ENCODE measurements around the gene IGF2. TPM values are rescaled to one million over a fixed set of nuclear protein-coding genes. Genes with fewer than 3 reads are reported as not detected.

The IGF2 gene
- total and polyA plus RNA-seq, 2 donors (not counting 3 experiments of a cell fraction or from before 2014, with no cell fraction given): 5.7 to 21.0 TPM

DNA sequence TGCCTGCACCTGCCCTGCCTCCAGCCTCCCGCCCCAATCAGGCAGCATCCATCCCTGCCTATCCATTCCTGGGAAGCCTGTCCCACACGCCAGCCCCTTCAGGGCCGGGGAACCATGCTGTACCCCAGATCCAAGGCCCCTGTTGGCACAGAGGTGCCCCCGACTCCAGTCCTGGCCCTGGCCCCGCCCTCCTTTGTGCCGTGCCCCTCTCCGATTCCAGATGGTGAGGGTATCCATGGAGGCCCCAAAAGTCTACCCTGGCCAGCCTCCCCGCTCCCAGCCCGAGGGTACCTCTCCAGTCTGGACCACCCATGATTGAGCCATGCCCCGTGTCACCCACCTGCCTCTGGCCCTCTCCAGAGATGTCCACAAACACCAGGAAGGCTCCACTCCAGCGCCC, 35.2 kb upstream of the IGF2 start:
- no peaks in the 10 kb centered on the region for H3K9me1 ChIP-seq (replicated peaks; ENCODE audit: control insufficient read depth, extremely low read depth, insufficient read depth, low read length)
- no peak overlapping the region for H3K27ac ChIP-seq (ENCODE audit: insufficient read depth, low read depth, low read length)
- H3K4me3 ChIP-seq (replicated peaks in 1 of 3; ENCODE audit: insufficient read depth in 1 of 3, low read depth in 1 of 3, low read length in 3 of 3): no peak overlapping the region
- DNase-seq (ENCODE audit: low read depth, low spot score): no peak
- no TSS peak for BruUV-seq (replicated peaks)
- H3K36me3 ChIP-seq (ENCODE audit: control insufficient read depth in 2 of 2, extremely low read depth in 1 of 2, insufficient read depth in 2 of 2, low read length in 2 of 2): no peaks in the 10 kb centered on the region
- H3K4me1 ChIP-seq (ENCODE audit: control insufficient read depth, extremely low read depth, insufficient read depth, low read length): no peaks in the 10 kb centered on the region
- POLR2A ChIA-PET: no interaction called here
- CTCF ChIA-PET: interaction anchor here (1.0 kb wide), 1 partner anchor 12 kb away, joined by 3 read pairs; no protein-coding TSS in a partner anchor
- no peaks in the 10 kb centered on the region for H3K27me3 ChIP-seq (ENCODE audit: control insufficient read depth in 2 of 2, insufficient read depth in 2 of 2, low read length in 2 of 2)
- dilution Hi-C loops (cut with MboI; ENCODE audit: extremely low pct_ligation_motif_present, low sequenced_read_pairs) (no loop called here), intact Hi-C loops (cut with micrococcal nuclease) (no loop called here)
- no peak overlapping the region for H2AFZ ChIP-seq (ENCODE audit: low read depth, low read length)
- FAIRE-seq: no peak
- H3K4me2 ChIP-seq (ENCODE audit: insufficient read depth, low read length): no peak overlapping the region
- H3K9ac ChIP-seq (replicated peaks; ENCODE audit: extremely low read depth, insufficient read depth, low read length): no peak overlapping the region
- no peaks in the 10 kb centered on the region for H3K79me2 ChIP-seq (ENCODE audit: control insufficient read depth, insufficient read depth, low read length)
- no peak for TF ChIP-seq POLR2A (IDR thresholded peaks at IDR 0.05; ENCODE audit: low read depth, low read length)
- TF ChIP-seq JUN (IDR thresholded peaks at IDR 0.05; ENCODE audit: borderline replicate concordance, insufficient read depth, insufficient read length, low read depth): no peak
- TF ChIP-seq, protein P1, sequence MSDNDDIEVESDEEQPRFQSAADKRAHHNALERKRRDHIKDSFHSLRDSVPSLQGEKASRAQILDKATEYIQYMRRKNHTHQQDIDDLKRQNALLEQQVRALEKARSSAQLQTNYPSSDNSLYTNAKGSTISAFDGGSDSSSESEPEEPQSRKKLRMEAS (IDR thresholded peaks at IDR 0.05; ENCODE audit: insufficient read depth, insufficient read length): no peak
- TF ChIP-seq GATA2 (IDR thresholded peaks at IDR 0.05; ENCODE audit: insufficient read depth, insufficient read length, low read depth, low read length): no peak
- TF ChIP-seq EZH2 (IDR thresholded peaks at IDR 0.05; ENCODE audit: borderline replicate concordance, low read depth, low read length, severe bottlenecking): no peak
- no peak for TF ChIP-seq POLR2AphosphoS5 (IDR thresholded peaks at IDR 0.05; ENCODE audit: insufficient read depth, low read depth, low read length)
- TF ChIP-seq MYC (IDR thresholded peaks at IDR 0.05; ENCODE audit: low read depth, low read length): no peak
- TF ChIP-seq, protein P2, sequence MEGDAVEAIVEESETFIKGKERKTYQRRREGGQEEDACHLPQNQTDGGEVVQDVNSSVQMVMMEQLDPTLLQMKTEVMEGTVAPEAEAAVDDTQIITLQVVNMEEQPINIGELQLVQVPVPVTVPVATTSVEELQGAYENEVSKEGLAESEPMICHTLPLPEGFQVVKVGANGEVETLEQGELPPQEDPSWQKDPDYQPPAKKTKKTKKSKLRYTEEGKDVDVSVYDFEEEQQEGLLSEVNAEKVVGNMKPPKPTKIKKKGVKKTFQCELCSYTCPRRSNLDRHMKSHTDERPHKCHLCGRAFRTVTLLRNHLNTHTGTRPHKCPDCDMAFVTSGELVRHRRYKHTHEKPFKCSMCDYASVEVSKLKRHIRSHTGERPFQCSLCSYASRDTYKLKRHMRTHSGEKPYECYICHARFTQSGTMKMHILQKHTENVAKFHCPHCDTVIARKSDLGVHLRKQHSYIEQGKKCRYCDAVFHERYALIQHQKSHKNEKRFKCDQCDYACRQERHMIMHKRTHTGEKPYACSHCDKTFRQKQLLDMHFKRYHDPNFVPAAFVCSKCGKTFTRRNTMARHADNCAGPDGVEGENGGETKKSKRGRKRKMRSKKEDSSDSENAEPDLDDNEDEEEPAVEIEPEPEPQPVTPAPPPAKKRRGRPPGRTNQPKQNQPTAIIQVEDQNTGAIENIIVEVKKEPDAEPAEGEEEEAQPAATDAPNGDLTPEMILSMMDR (IDR thresholded peaks at IDR 0.05; ENCODE audit: extremely low read depth in 1 of 2, insufficient read depth in 1 of 2, low read depth in 1 of 2, low read length in 2 of 2): no peak
- TF ChIP-seq FOS (IDR thresholded peaks at IDR 0.05; ENCODE audit: borderline replicate concordance, insufficient read depth, low read length): no peak
- no peaks in the 10 kb centered on the region for H4K20me1 ChIP-seq (replicated peaks; ENCODE audit: control insufficient read depth, extremely low read depth, insufficient read depth, low read length)
- H3K9me3 ChIP-seq (replicated peaks; ENCODE audit: control insufficient read depth, insufficient read depth, low read length): no peaks in the 10 kb centered on the region
